GM23338 (cell line): ENCODE results near the gene RFX2. TPM values are rescaled to one million over a fixed set of nuclear protein-coding genes. Genes with fewer than 3 reads are reported as not detected.

Source experiments
- ATAC-seq: fragments of 200-7000 bp; cut with Tn5 transposase; 3 replicates; pipeline ENCODE4 v1.9.1; 2020
- DNase-seq: peaks from one replicate; pipeline ENCODE4 v3.0.0-alpha.2; 2015; ENCODE audit warnings: low spot score
- H2AFZ ChIP-seq: fragments of 200-600 bp; sonication (generic); 2 replicates; pipeline ENCODE4 v1.8.0; 2016; ENCODE audit warnings: antibody characterized with exemption, mild to moderate bottlenecking, moderate library complexity
- H3F3A ChIP-seq: fragments of 200-600 bp; sonication (generic); replicated peaks from 2 replicates; pipeline ENCODE4 v1.8.0; 2017; ENCODE audit warnings: antibody characterized with exemption, mixed run types, low read depth
- H3K27ac ChIP-seq: fragments of 200-600 bp; sonication (generic); 2 replicates; pipeline ENCODE4 v1.6.1; 2016; ENCODE audit warnings: low read depth
- H3K27me3 ChIP-seq: fragments of 200-600 bp; sonication (generic); 2 replicates; pipeline ENCODE4 v1.8.0; 2016; ENCODE audit warnings: mild to moderate bottlenecking, mixed run types, moderate library complexity; ENCODE audit not compliant: insufficient read depth
- H3K36me3 ChIP-seq: fragments of 200-600 bp; sonication (generic); 2 replicates; pipeline ENCODE4 v1.8.0; 2016; ENCODE audit warnings: mild to moderate bottlenecking; ENCODE audit not compliant: insufficient read depth
- H3K4me1 ChIP-seq: fragments of 200-600 bp; sonication (generic); 2 replicates; pipeline ENCODE4 v1.8.0; 2016; ENCODE audit warnings: mild to moderate bottlenecking, moderate library complexity; ENCODE audit not compliant: insufficient read depth
- H3K4me2 ChIP-seq: fragments of 200-600 bp; sonication (generic); 2 replicates; pipeline ENCODE4 v1.7.1; 2017; ENCODE audit warnings: mixed run types
- H3K4me3 ChIP-seq: fragments of 200-600 bp; sonication (generic); 2 replicates; pipeline ENCODE4 v1.6.1; 2016; ENCODE audit warnings: mixed run types
- H3K79me2 ChIP-seq: fragments of 200-600 bp; sonication (generic); replicated peaks from 2 replicates; pipeline ENCODE4 v1.8.0; 2017; ENCODE audit warnings: mild to moderate bottlenecking; ENCODE audit not compliant: insufficient read depth
- H3K9me2 ChIP-seq: fragments of 200-600 bp; sonication (generic); 2 replicates; pipeline ENCODE4 v1.8.0; 2017; ENCODE audit not compliant: insufficient read depth
- H4K20me1 ChIP-seq: fragments of 200-600 bp; sonication (generic); replicated peaks from 2 replicates; pipeline ENCODE4 v1.8.0; 2017; ENCODE audit warnings: mild to moderate bottlenecking; ENCODE audit not compliant: insufficient read depth
- H3K27ac Mint-ChIP-seq: 2 replicates; pipeline ENCODE4 v1.8.0; 2020; ENCODE audit warnings: inconsistent platforms, mild to moderate bottlenecking, moderate library complexity, mixed read lengths
- H3K27me3 Mint-ChIP-seq: 3 replicates; pipeline ENCODE4 v1.8.0; 2022; ENCODE audit warnings: low read depth, mild to moderate bottlenecking, moderate library complexity, mixed read lengths, inconsistent platforms; ENCODE audit not compliant: insufficient read depth, poor library complexity
- H3K36me3 Mint-ChIP-seq: 3 replicates; pipeline ENCODE4 v1.8.0; 2021; ENCODE audit warnings: low read depth, mild to moderate bottlenecking, inconsistent platforms, moderate library complexity, mixed read lengths
- H3K4me1 Mint-ChIP-seq: 3 replicates; pipeline ENCODE4 v1.8.0; 2020; ENCODE audit warnings: mild to moderate bottlenecking, inconsistent platforms, mixed read lengths
- H3K4me3 Mint-ChIP-seq: 3 replicates; pipeline ENCODE4 v1.8.0; 2021; ENCODE audit warnings: moderate library complexity, mild to moderate bottlenecking, inconsistent platforms, mixed read lengths
- H3K9me3 Mint-ChIP-seq: 3 replicates; pipeline ENCODE4 v1.8.0; 2020; ENCODE audit warnings: moderate library complexity, mild to moderate bottlenecking, inconsistent platforms, mixed read lengths
- CREB1 ChIP-seq: fragments of 250-450 bp; sonication (Bioruptor Pico); IDR thresholded peaks from 2 replicates; pipeline ENCODE4 v1.5.0; 2020; ENCODE audit warnings: low read depth, mild to moderate bottlenecking, moderate library complexity
- CTCF ChIP-seq, 2 experiments: fragments of 200-600 bp in 1 of 2; sonication (generic) in 1 of 2; conservative IDR thresholded peaks; 2 replicates each; pipeline versions ENCODE4 v1.5.1 to v1.6.1; 2016 to 2017; ENCODE audit warnings: antibody characterized with exemption in 2 of 2, low read depth in 2 of 2, mild to moderate bottlenecking in 2 of 2, moderate library complexity in 1 of 2
- ETS1 ChIP-seq: IDR thresholded peaks from 2 replicates; pipeline ENCODE4 v1.6.1; 2016; ENCODE audit warnings: antibody characterized with exemption
- EZH2 ChIP-seq: fragments of 200-600 bp; sonication (generic); IDR thresholded peaks from one replicate; pipeline ENCODE4 v1.8.0; 2017; ENCODE audit warnings: antibody characterized with exemption, mild to moderate bottlenecking, low read depth; ENCODE audit not compliant: unreplicated experiment
- EZH2phosphoT487 ChIP-seq: fragments of 200-600 bp; sonication (generic); IDR thresholded peaks from one replicate; pipeline ENCODE4 v1.8.1; 2018; ENCODE audit warnings: antibody characterized with exemption; ENCODE audit not compliant: unreplicated experiment
- JUNB ChIP-seq: IDR thresholded peaks from one replicate; pipeline ENCODE4 v1.6.1; 2016; ENCODE audit warnings: antibody characterized with exemption; ENCODE audit not compliant: unreplicated experiment
- NANOG ChIP-seq: IDR thresholded peaks from 2 replicates; pipeline ENCODE4 v1.6.1; 2016; ENCODE audit warnings: antibody characterized with exemption, borderline replicate concordance
- POLR2AphosphoS5 ChIP-seq: IDR thresholded peaks from 2 replicates; pipeline ENCODE4 v1.6.1; 2016; ENCODE audit warnings: antibody characterized with exemption, low read depth
- REST ChIP-seq: IDR thresholded peaks from one replicate; pipeline ENCODE4 v1.6.1; 2018; ENCODE audit warnings: antibody characterized with exemption; ENCODE audit not compliant: unreplicated experiment
- STAT1 ChIP-seq: IDR thresholded peaks from one replicate; pipeline ENCODE4 v1.6.1; 2016; ENCODE audit warnings: antibody characterized with exemption; ENCODE audit not compliant: unreplicated experiment
- ZNF114 ChIP-seq: fragments of 250-450 bp; sonication (Bioruptor Pico); IDR thresholded peaks from 2 replicates; pipeline ENCODE4 v1.5.0; 2020; ENCODE audit warnings: mild to moderate bottlenecking, moderate library complexity
- ZNF331 ChIP-seq: fragments of 250-450 bp; sonication (Bioruptor Pico); IDR thresholded peaks from 2 replicates; pipeline ENCODE4 v1.5.0; 2020; ENCODE audit warnings: low read depth, mild to moderate bottlenecking, moderate library complexity
- ZNF462 ChIP-seq: fragments of 250-450 bp; sonication (Bioruptor Pico); IDR thresholded peaks from 2 replicates; pipeline ENCODE4 v1.5.0; 2020; ENCODE audit warnings: mild to moderate bottlenecking, moderate library complexity
- polyA plus RNA-seq: library from polyadenylated mRNA; unstranded; fragments of >200 nt; fragmentation: Nextera tagmentation; extraction: Ambion mirVana; gene quantifications from 2 replicates; pipeline ENCODE4 v1.2.1, GENCODE V29; 2016
- total RNA-seq: library from RNA; depleted of rRNA; stranded (reverse); fragments of >200 nt; shearing (Covaris generic); gene quantifications from 2 replicates; pipeline ENCODE4 v1.2.3, GENCODE V29; 2014

The RFX2 gene
- total and polyA plus RNA-seq, 2 experiments from 2014 or later, result 4.6 to 13.0 TPM

GRCh38 chr19:5958074-5958850 is 152.0 kb downstream of the RFX2 start:
- Histone ChIP-seq H3K27me3 (no peaks in the 10 kb centered on the region), H4K20me1 (peaks cover 67% of the 10 kb centered on the region), H3K79me2 (peaks cover 100% of the 10 kb centered on the region), H3F3A (peaks cover 6% of the 10 kb centered on the region; the same call in 1 of the 2 replicates), H3K4me1 (peaks cover 71% of the 10 kb centered on the region), H3K4me2 (peak overlapping the region; percentile 65), H3K36me3 (no peaks in the 10 kb centered on the region), H3K27ac (peak overlapping the region; percentile 81), H2AFZ (no peak overlapping the region), H3K4me3 (0 out of 2 replicates have a peak overlapping the region, but pooled peaks have one; percentile 20), H3K9me2 (no peaks in the 10 kb centered on the region)
- DNase-seq (no peak), ATAC-seq (no peak)
- no peak overlapping the region; the same call in 2 of the 3 replicates for H3K4me3 Mint-ChIP-seq
- peaks cover 82% of the 10 kb centered on the region for H3K4me1 Mint-ChIP-seq
- no peaks in the 10 kb centered on the region; the same call in 2 of the 3 replicates for H3K36me3 Mint-ChIP-seq
- no peak overlapping the region for H3K27ac Mint-ChIP-seq
- no peaks in the 10 kb centered on the region for H3K9me3 Mint-ChIP-seq
- H3K27me3 Mint-ChIP-seq, result peaks cover 19% of the 10 kb centered on the region
- TF ChIP-seq CREB1 (CRISPR knock-in tag) (no peak), STAT1 (no peak), NANOG (no peak), REST (no peak), ZNF462 (CRISPR knock-in tag) (no peak), EZH2 (no peak), CTCF (conservative IDR thresholded peaks at IDR 0.05; ENCODE audit: low read depth in 2 of 2) (no peak), ZNF114 (CRISPR knock-in tag) (no peak), ETS1 (no peak), ZNF331 (CRISPR knock-in tag) (no peak), EZH2phosphoT487 (no peak), JUNB (no peak), POLR2AphosphoS5 (no peak)
